Stimulated activated CD8-positive, alpha-beta memory T cell treated with anti-CD3 and anti-CD28 coated beads, Interleukin-15, amount 100 ng/mL, for 4 hours (primary cell): ENCODE results near the gene SMIM10.
A peak's percentile ranks its signal among the peaks of the same experiment; 100 is the strongest.
"Not testable (repeated sequence)": the region's sequence is repeated elsewhere in the genome, so short reads cannot be mapped to it uniquely, and the experiment has no call there.

ENCODE experiments used
- DNase-seq, 2 donors: peaks; one replicate each; pipeline ENCODE4 v3.0.0-alpha.2; 2020; ENCODE audit warnings: low read depth in 2 of 2

Gene SMIM10

GRCh38 chrX:134990801-134991481, at the start of gene SMIM10:
SMIM10 (plus strand) TSS chrX:134990991; CDS start chrX:134991096, 105 bp downstream.
- no peak for DNase-seq

GRCh38 chrX:134946364-134946763, 44.4 kb upstream of the SMIM10 start:
- DNase-seq: not testable (repeated sequence)

- DNase-seq: no peak
Observed at GRCh38 chrX:134948333-134949241, 42.2 kb upstream of the SMIM10 start.

- no peak for DNase-seq
Observed at GRCh38 chrX:134949271-134949670, 41.5 kb upstream of the SMIM10 start.

- DNase-seq: no peak
Observed at GRCh38 chrX:134957836-134958235, 33.0 kb upstream of the SMIM10 start.

- not testable (repeated sequence) for DNase-seq
Observed at GRCh38 chrX:134960366-134960765, 30.4 kb upstream of the SMIM10 start.

- DNase-seq: no peak
Observed at GRCh38 chrX:134963041-134963440, 27.8 kb upstream of the SMIM10 start.

- no peak for DNase-seq
Observed at GRCh38 chrX:134969726-134970125, 21.1 kb upstream of the SMIM10 start.

GRCh38 chrX:134971926-134972325, 18.9 kb upstream of the SMIM10 start:
- DNase-seq: no peak

- no peak for DNase-seq
Observed at GRCh38 chrX:134975516-134975915, 15.3 kb upstream of the SMIM10 start.

- DNase-seq: no peak
Observed at GRCh38 chrX:134981910-134982309, 8.9 kb upstream of the SMIM10 start.

- no peak for DNase-seq
Observed at GRCh38 chrX:134982748-134983147, 8.0 kb upstream of the SMIM10 start.

- DNase-seq: no peak
Observed at GRCh38 chrX:134985479-134985878, 5.3 kb upstream of the SMIM10 start.

- DNase-seq: no peak
Observed at GRCh38 chrX:134990475-134990800, 353 bp upstream of the SMIM10 start.

GRCh38 chrX:134997646-134998045, 6.9 kb downstream of the SMIM10 start:
- no peak for DNase-seq

GRCh38 chrX:134998246-134998645, 7.5 kb downstream of the SMIM10 start:
- DNase-seq: no peak

- DNase-seq: no peak
Observed at GRCh38 chrX:134999469-134999868, 8.7 kb downstream of the SMIM10 start.

- DNase-seq: no peak
Observed at GRCh38 chrX:135000516-135000915, 9.7 kb downstream of the SMIM10 start.

GRCh38 chrX:135003876-135004623, 13.3 kb downstream of the SMIM10 start:
- DNase-seq: peak; percentile 63 to 71

- no peak for DNase-seq
Observed at GRCh38 chrX:135006187-135006586, 15.4 kb downstream of the SMIM10 start.

GRCh38 chrX:135009057-135009610, 18.3 kb downstream of the SMIM10 start:
- DNase-seq: no peak

- no peak for DNase-seq
Observed at GRCh38 chrX:135009838-135010237, 19.0 kb downstream of the SMIM10 start.
